Nephron (organoid): ENCODE results near the gene ERCC1.
A peak's percentile ranks its signal among the peaks of the same experiment; 100 is the strongest.

Experiments used
- H3K27ac Mint-ChIP-seq, 3 experiments: 2 replicates each; pipeline ENCODE4 v1.8.0; 2020; ENCODE audit warnings: mixed read lengths in 3 of 3, mild to moderate bottlenecking in 2 of 3, moderate library complexity in 1 of 3
- H3K27me3 Mint-ChIP-seq: 2 replicates; pipeline ENCODE4 v1.8.0; 2021; ENCODE audit warnings: low read depth, mild to moderate bottlenecking, moderate library complexity, mixed read lengths
- H3K36me3 Mint-ChIP-seq: 2 replicates; pipeline ENCODE4 v1.8.0; 2020; ENCODE audit warnings: low read depth, mixed read lengths
- H3K4me1 Mint-ChIP-seq: 2 replicates; pipeline ENCODE4 v1.8.0; 2020; ENCODE audit warnings: mixed read lengths
- H3K4me3 Mint-ChIP-seq, 3 experiments: 2 replicates each; pipeline ENCODE4 v1.8.0; 2020; ENCODE audit warnings: mild to moderate bottlenecking in 3 of 3, mixed read lengths in 3 of 3, moderate library complexity in 2 of 3
- H3K9me3 Mint-ChIP-seq: 2 replicates; pipeline ENCODE4 v1.8.0; 2020; ENCODE audit warnings: mixed read lengths
- CTCF ChIP-seq, 3 experiments: fragments of 200-600 bp; sonication (generic); IDR thresholded peaks; one replicate each; pipeline ENCODE4 v1.5.0; 2021; ENCODE audit warnings: antibody characterized with exemption in 3 of 3; ENCODE audit not compliant: unreplicated experiment in 3 of 3

Gene ERCC1

GRCh38 chr19:45423589-45424190, at the start of gene ERCC1:
TSS of gene ERCC1 (minus strand) at chr19:45423917. CDS start at chr19:45423374, 543 bp downstream.
- H3K27me3 Mint-ChIP-seq, result no peaks in the 10 kb centered on the region
- no peaks in the 10 kb centered on the region for H3K9me3 Mint-ChIP-seq
- H3K4me1 Mint-ChIP-seq, result peaks cover 37% of the 10 kb centered on the region
- TF ChIP-seq CTCF (IDR thresholded peaks at IDR 0.05; ENCODE audit: unreplicated experiment in 3 of 3), result no peak
- H3K27ac Mint-ChIP-seq, result peak within 1 kb of the TSS; percentile 83 to 92 (median 86)
- H3K4me3 Mint-ChIP-seq, result peak within 1 kb of the TSS; percentile 91 to 95 (median 94)
- H3K36me3 Mint-ChIP-seq, result peaks cover 12% of the 10 kb centered on the region

GRCh38 chr19:45473367-45473681, 49.6 kb upstream of the ERCC1 start:
- H3K27ac Mint-ChIP-seq, result no peak overlapping the region
- peaks cover 15% of the 10 kb centered on the region for H3K4me1 Mint-ChIP-seq
- peaks cover 68% of the 10 kb centered on the region for H3K27me3 Mint-ChIP-seq
- H3K9me3 Mint-ChIP-seq, result no peaks in the 10 kb centered on the region
- H3K4me3 Mint-ChIP-seq, result peak overlapping the region; percentile 21 to 57 (median 33)
- H3K36me3 Mint-ChIP-seq, result no peaks in the 10 kb centered on the region
- TF ChIP-seq CTCF (IDR thresholded peaks at IDR 0.05; ENCODE audit: unreplicated experiment in 3 of 3), result no peak

- no peaks in the 10 kb centered on the region for H3K9me3 Mint-ChIP-seq
Observed at GRCh38 chr19:45472563-45473366, 49.0 kb upstream of the ERCC1 start.

GRCh38 chr19:45471931-45472562, 48.3 kb upstream of the ERCC1 start:
- Mint-ChIP-seq H3K27me3 (peaks cover 68% of the 10 kb centered on the region), H3K36me3 (no peaks in the 10 kb centered on the region), H3K9me3 (no peaks in the 10 kb centered on the region), H3K4me3 (peak overlapping the region; percentile 73 to 79 (median 75)), H3K27ac (peak overlapping the region in 1 of 3 experiments; percentile 63), H3K4me1 (peaks cover 21% of the 10 kb centered on the region)
- TF ChIP-seq CTCF (IDR thresholded peaks at IDR 0.05; ENCODE audit: unreplicated experiment in 3 of 3), result no peak

More at GRCh38 chr19:45472563-45473366, 49.0 kb upstream of the ERCC1 start:
- Mint-ChIP-seq H3K27ac (peak overlapping the region in 1 of 3 experiments; percentile 21), H3K4me3 (peak overlapping the region; percentile 73 to 79 (median 75)), H3K4me1 (peaks cover 20% of the 10 kb centered on the region), H3K27me3 (peaks cover 68% of the 10 kb centered on the region), H3K36me3 (no peaks in the 10 kb centered on the region)
- no peak for TF ChIP-seq CTCF (IDR thresholded peaks at IDR 0.05; ENCODE audit: unreplicated experiment in 3 of 3)

- H3K36me3 Mint-ChIP-seq, result no peaks in the 10 kb centered on the region
- peaks cover 64% of the 10 kb centered on the region for H3K27me3 Mint-ChIP-seq
- H3K4me1 Mint-ChIP-seq, result peaks cover 21% of the 10 kb centered on the region
- TF ChIP-seq CTCF (IDR thresholded peaks at IDR 0.05; ENCODE audit: unreplicated experiment in 3 of 3), result no peak
- no peaks in the 10 kb centered on the region for H3K9me3 Mint-ChIP-seq
- H3K27ac Mint-ChIP-seq, result peak overlapping the region in 1 of 3 experiments; percentile 63
- peak overlapping the region; percentile 79 to 94 (median 90) for H3K4me3 Mint-ChIP-seq
Observed at GRCh38 chr19:45471111-45471930, 47.6 kb upstream of the ERCC1 start.
